Adrenal gland (tissue), 12 donors: Measurements from ENCODE around the gene PRR12. TPM values are rescaled to one million over a fixed set of nuclear protein-coding genes. Genes with fewer than 3 reads are reported as not detected.

ENCODE experiments used
- DNase-seq, 7 donors: peaks; one replicate each; pipeline ENCODE4 v3.0.0-alpha.2; 2019 to 2020
- H3K27ac ChIP-seq, 5 donors: fragments of 200-600 bp; sonication (generic) in 4 of 5; 1 replicate in 3 of 5; 2 replicates in 2 of 5; pipeline versions ENCODE4 v1.5.1 to v1.8.0; 2016 to 2020; ENCODE audit warnings: mild to moderate bottlenecking in 1 of 5
- H3K27me3 ChIP-seq: fragments of 200-600 bp; 2 replicates; pipeline ENCODE4 v1.8.0; 2021
- H3K36me3 ChIP-seq, 2 donors: fragments of 200-600 bp; replicated peaks in 1 of 2; 1 replicate in 1 of 2; 2 replicates in 1 of 2; pipeline versions ENCODE4 v1.5.1 to v1.8.0; 2018 to 2022
- H3K4me1 ChIP-seq, 2 donors: fragments of 200-600 bp; replicated peaks in 1 of 2; 1 replicate in 1 of 2; 2 replicates in 1 of 2; pipeline versions ENCODE4 v1.5.1 to v1.8.0; 2018 to 2021
- H3K4me3 ChIP-seq, 4 donors: fragments of 200-600 bp; sonication (generic) in 3 of 4; one replicate each; pipeline ENCODE4 v1.5.1; 2016 to 2018
- H3K9me3 ChIP-seq, 3 donors: fragments of 200-600 bp; sonication (generic) in 1 of 3; replicated peaks in 1 of 3; 1 replicate in 2 of 3; 2 replicates in 1 of 3; pipeline versions ENCODE4 v1.5.1 to v1.8.0; 2016 to 2021
- POLR2A ChIP-seq, 2 donors: fragments of 450-650 bp; IDR thresholded peaks; one replicate each; pipeline ENCODE4 v1.6.1; 2017; ENCODE audit warnings: antibody characterized with exemption in 2 of 2, mild to moderate bottlenecking in 2 of 2, moderate library complexity in 1 of 2
- WGBS, 4 donors: extraction: QIAGEN DNeasy Blood & Tissue Kit in 2 of 4; methylation state at CpG; one replicate each; pipeline versions ENCODE4 v1.1.5 to v1.1.7; 2013 to 2017; 5-methylcytosine and 5-hydroxymethylcytosine counted together
- intact Hi-C, 2 donors: fragments of 100-400 bp; cut with DNase I; formaldehyde crosslinking; loops; one replicate each; pipeline versions ENCODE4 v1.14.1 to v1.15.0; 2022 to 2023
- polyA plus RNA-seq, 3 donors: library from polyadenylated mRNA; stranded (reverse); fragments of 200-250 nt in 2 of 3; fragments of 350-450 nt in 1 of 3; fragmentation: Illumina TruSeq in 1 of 3; extraction: RNeasy Lipid Tissue Mini Kit (QIAGEN cat#74804) in 1 of 3; gene quantifications; one replicate each; pipeline ENCODE4 v1.2.3, GENCODE V29; 2013 to 2014
- total RNA-seq, 9 donors: library from RNA; depleted of rRNA in 4 of 9; stranded (reverse); fragments of >200 nt in 4 of 9; fragments of 120-200 nt in 1 of 9; fragmentation: NEBNext Ultra II Directional in 1 of 9; extraction: Animal tissue kit (Norgen Biotek cat#: 25700) in 1 of 9; gene quantifications; one replicate each; pipeline versions ENCODE4 v1.1.0 to v1.2.4, GENCODE V29; 2013 to 2023
- TF ChIP-seq, protein P1 (sequence below), 6 experiments: fragments of 450-650 bp in 4 of 6; fragments of 200-600 bp in 2 of 6; sonication (generic) in 1 of 6; IDR thresholded peaks; 1 replicate in 5 of 6; 2 replicates in 1 of 6; pipeline versions ENCODE4 v1.5.1 to v1.8.0; 2016 to 2021; ENCODE audit warnings: antibody characterized with exemption in 6 of 6, mild to moderate bottlenecking in 2 of 6, moderate library complexity in 1 of 6
- donor health status: healthy with polysubstance abuse.
- donor health status: Bipolar disorder and iron deficiency.
- donor health status: DM: yes; HTN: yes; CAD: no.
- donor health status: DM: no; HTN: no; CAD: no.
- donor health status: DM: no; HTN: no; CAD: no.
- donor health status: DM: yes; HTN: yes; CAD: no.

Gene PRR12
- total and polyA plus RNA-seq, 12 donors: 2.9 to 49.8 (median 16.2) TPM

DNA sequence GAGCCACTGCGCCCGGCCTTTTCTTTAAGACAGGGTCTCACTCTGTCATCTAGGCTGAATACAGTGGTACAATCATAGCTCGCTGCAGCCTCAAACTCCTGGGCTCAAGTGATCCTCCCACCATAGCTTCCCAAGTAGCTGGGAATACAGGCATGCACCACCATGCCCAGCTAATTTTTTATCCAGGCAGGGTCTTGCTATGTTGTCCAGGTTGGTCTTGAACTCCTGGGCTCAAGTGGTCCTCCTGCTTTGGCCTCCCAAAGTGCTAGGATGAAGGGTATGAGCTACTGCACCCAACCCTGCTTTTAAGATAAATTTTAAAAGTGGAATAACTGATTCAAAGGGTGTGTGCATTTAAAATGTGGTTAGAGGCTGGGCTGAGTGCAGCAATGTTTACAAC is 24.7 kb upstream of the PRR12 start:
- Histone ChIP-seq H3K4me1 (peaks cover 19 to 42% of the 10 kb centered on the region in 2 donors), H3K9me3 (no peaks in the 10 kb centered on the region), H3K4me3 (no peak overlapping the region), H3K36me3 (peaks cover 0 to 4% of the 10 kb centered on the region in 2 donors), H3K27ac (no peak overlapping the region), H3K27me3 (no peaks in the 10 kb centered on the region)
- TF ChIP-seq, protein P1, sequence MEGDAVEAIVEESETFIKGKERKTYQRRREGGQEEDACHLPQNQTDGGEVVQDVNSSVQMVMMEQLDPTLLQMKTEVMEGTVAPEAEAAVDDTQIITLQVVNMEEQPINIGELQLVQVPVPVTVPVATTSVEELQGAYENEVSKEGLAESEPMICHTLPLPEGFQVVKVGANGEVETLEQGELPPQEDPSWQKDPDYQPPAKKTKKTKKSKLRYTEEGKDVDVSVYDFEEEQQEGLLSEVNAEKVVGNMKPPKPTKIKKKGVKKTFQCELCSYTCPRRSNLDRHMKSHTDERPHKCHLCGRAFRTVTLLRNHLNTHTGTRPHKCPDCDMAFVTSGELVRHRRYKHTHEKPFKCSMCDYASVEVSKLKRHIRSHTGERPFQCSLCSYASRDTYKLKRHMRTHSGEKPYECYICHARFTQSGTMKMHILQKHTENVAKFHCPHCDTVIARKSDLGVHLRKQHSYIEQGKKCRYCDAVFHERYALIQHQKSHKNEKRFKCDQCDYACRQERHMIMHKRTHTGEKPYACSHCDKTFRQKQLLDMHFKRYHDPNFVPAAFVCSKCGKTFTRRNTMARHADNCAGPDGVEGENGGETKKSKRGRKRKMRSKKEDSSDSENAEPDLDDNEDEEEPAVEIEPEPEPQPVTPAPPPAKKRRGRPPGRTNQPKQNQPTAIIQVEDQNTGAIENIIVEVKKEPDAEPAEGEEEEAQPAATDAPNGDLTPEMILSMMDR (IDR thresholded peaks at IDR 0.05): no peak
- TF ChIP-seq POLR2A (IDR thresholded peaks at IDR 0.05): no peak
- intact Hi-C loops: no loop called here
- WGBS, 4 donors: 94 to 100% (median 96%) methylated on average over 3 of the region's 3 CpGs
- no peak for DNase-seq

DNA sequence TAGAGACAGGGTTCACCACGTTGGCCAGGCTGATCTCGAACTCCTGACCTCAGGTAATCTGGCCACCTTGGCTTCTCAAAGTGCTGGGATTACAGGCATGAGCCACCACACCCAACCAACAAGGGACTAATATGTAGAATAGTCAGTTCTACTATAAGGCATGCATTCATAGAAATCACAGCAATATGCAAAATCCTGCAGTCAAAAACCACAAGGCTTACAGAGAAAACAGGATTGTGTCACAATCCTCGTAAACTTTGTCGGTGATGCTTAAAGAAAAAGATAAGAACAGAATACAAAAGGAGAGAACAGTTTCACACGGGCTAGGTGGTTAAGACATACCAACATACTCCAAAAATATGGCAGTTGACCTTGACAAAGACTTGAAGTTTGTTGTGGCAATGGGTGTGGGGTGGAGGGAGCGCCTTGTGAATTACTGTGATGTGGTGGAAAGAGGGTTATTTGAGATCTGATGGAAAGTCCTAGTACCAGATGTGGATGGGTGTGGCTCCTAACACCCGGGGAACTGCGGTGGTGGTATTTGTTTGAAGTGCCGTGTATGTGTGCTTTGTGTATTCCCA is 23.0 kb upstream of the PRR12 start:
- intact Hi-C loops: no loop called here
- peaks cover 0 to 4% of the 10 kb centered on the region in 2 donors for H3K36me3 ChIP-seq

DNA sequence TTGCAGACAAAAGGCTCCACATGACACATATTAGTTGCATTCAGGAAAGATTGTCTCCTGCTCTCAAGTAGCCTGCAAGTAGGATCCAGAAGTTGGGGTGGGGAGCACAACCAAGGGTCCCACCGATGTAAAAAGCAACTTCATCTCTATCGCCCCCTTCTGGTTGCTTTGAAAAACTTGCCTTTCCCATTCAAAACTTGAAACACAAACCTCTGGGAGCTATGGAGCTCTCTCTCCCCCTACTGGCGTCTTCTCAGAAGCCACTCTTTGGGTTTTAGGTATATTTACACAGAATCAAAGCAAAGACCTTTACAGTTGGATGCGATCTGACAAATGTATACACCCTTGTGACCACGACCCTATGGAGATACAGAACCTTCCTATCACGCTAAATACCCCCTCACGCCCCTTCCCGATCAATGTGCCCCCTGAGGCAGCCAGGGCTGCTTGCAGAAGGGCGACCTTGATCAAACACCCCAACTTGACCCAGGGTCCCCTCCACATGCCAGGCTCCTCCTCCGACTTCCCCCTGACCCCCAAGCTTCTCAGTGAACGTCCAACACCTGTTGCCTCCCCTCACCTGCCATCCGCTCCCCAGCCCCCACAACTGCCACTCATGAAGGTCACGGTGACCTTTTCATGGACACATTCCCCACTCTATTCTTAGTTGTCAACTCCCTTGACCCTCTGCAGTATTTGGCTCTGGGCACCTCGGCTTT is 20.7 kb upstream of the PRR12 start:
- H3K4me3 ChIP-seq: no peak overlapping the region
- WGBS, 4 donors: 15 to 26% (median 21%) methylated on average over 14 of the region's 14 CpGs
- H3K36me3 ChIP-seq: no peaks in the 10 kb centered on the region
- H3K4me1 ChIP-seq: peaks cover 15 to 27% of the 10 kb centered on the region in 2 donors
- TF ChIP-seq POLR2A (IDR thresholded peaks at IDR 0.05): no peak
- TF ChIP-seq, protein P1 (IDR thresholded peaks at IDR 0.05): peak; percentile 98 to 100 (median 99)
- intact Hi-C loops: no loop called here
- no peaks in the 10 kb centered on the region for H3K27me3 ChIP-seq
- DNase-seq: peak; percentile 64 to 86 (median 71)
- H3K27ac ChIP-seq: peak overlapping the region in 2 of 5 donors; percentile 41 to 63
- H3K9me3 ChIP-seq: no peaks in the 10 kb centered on the region

More for the DNA sequence above, 23.0 kb upstream of the PRR12 start:
- no peak overlapping the region for H3K4me3 ChIP-seq
- TF ChIP-seq, protein P1 (IDR thresholded peaks at IDR 0.05): no peak
- no peak for TF ChIP-seq POLR2A (IDR thresholded peaks at IDR 0.05)
- H3K4me1 ChIP-seq: peaks cover 21 to 41% of the 10 kb centered on the region in 2 donors
- no peaks in the 10 kb centered on the region for H3K9me3 ChIP-seq
- peak overlapping the region in 1 of 5 donors; percentile 17 for H3K27ac ChIP-seq
- WGBS, 4 donors: 52 to 63% (median 62%) methylated on average over 9 of the region's 9 CpGs
- H3K27me3 ChIP-seq: no peaks in the 10 kb centered on the region
- DNase-seq: no peak

- H3K27me3 ChIP-seq: no peaks in the 10 kb centered on the region
- WGBS, 4 donors: 47 to 52% (median 50%) methylated on average over 10 to 11 of the region's 11 CpGs
- no peaks in the 10 kb centered on the region for H3K9me3 ChIP-seq
- no peak overlapping the region for H3K4me3 ChIP-seq
- peak overlapping the region in 3 of 5 donors; percentile 43 to 65 (median 63) for H3K27ac ChIP-seq
- peaks cover 13 to 23% of the 10 kb centered on the region in 2 donors for H3K4me1 ChIP-seq
- H3K36me3 ChIP-seq: peaks cover 0 to 5% of the 10 kb centered on the region in 2 donors
- TF ChIP-seq, protein P1 (IDR thresholded peaks at IDR 0.05): peak in 2 of 6 experiments; percentile 5 to 25
- TF ChIP-seq POLR2A (IDR thresholded peaks at IDR 0.05): no peak
- DNase-seq: peak in 4 of 7 donors; percentile 34 to 56 (median 46)
- intact Hi-C loops: no loop called here
Measured at GRCh38 chr19:49570997-49571676, 19.8 kb upstream of the PRR12 start.
